ENCODE results near the gene OPCML. TPM values are rescaled to one million over a fixed set of nuclear protein-coding genes. Genes with fewer than 3 reads are reported as not detected.

OPCML gene
- total RNA-seq, 1 experiment from 2014 or later, result 0.94 TPM

DNA sequence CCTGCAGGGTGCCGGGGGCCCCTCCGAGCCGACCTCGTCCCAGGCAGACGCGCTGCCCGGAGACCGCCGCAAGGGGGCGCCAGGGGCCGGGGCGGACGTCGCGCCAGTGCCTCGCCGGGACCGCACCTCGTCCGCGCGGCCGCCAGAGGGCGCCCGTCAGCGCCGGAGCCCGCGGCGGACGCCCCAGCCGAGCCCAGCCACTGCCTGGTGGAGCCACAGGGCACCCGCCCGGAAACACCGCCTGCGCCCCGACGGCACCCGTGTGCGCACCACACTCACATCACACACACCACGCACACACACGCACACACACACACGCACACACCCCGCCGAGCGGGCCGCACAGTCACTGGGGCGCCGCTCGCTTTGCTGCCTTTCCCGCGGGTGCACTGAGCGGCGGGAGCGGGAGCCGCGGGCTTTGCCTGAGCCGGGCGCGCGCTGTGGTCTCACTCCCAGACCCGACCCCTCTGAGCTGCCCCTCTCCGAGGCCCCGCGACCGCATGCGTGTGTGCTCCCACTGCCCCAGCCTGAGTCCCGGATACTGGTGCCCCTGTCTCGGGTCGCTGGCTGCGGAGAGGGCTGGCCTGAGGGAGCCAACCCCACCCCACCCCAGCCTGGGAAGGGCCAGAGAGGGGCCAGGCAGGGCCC, 449.3 kb downstream of the OPCML start:
- Histone ChIP-seq H2AFZ (ENCODE audit: low read length) (no peak overlapping the region), H3K9ac (ENCODE audit: extremely low read depth, insufficient read length, low read length) (no peak overlapping the region), H4K91ac (ENCODE audit: insufficient read length, low read depth, low read length) (no peak overlapping the region), H3K79me2 (ENCODE audit: insufficient read depth, low read length) (no peaks in the 10 kb centered on the region), H3K79me1 (ENCODE audit: insufficient read depth, low read depth, low read length, poor library complexity, severe bottlenecking) (no peaks in the 10 kb centered on the region), H2AK5ac (ENCODE audit: insufficient read length, low read length) (no peak overlapping the region), H4K20me1 (ENCODE audit: control insufficient read depth, insufficient read depth, insufficient read length) (no peaks in the 10 kb centered on the region), H3K56ac (ENCODE audit: insufficient read length, low read depth, low read length) (no peak overlapping the region), H3K4me1 (ENCODE audit: insufficient read depth, low read length) (peaks cover 4% of the 10 kb centered on the region; the same call in 1 of the 2 replicates), H3K27me3 (ENCODE audit: insufficient read depth, low read length) (no peaks in the 10 kb centered on the region; the same call in 1 of the 2 replicates), H3T11ph (ENCODE audit: low read length) (no peak overlapping the region), H2BK120ac (ENCODE audit: low read depth, low read length, poor library complexity, severe bottlenecking) (no peak overlapping the region), H3K27ac (ENCODE audit: insufficient read length, low read depth, low read length) (no peak overlapping the region), H3K23me2 (ENCODE audit: insufficient read length, low read depth, low read length, poor library complexity, severe bottlenecking) (no peaks in the 10 kb centered on the region), H4K5ac (ENCODE audit: insufficient read length, low read depth, low read length) (no peak overlapping the region), H2BK20ac (ENCODE audit: low read depth, low read length, poor library complexity, severe bottlenecking) (no peak overlapping the region), H2BK12ac (ENCODE audit: insufficient read length, low read depth, low read length) (no peak overlapping the region), H3K18ac (ENCODE audit: insufficient read length, low read depth, low read length) (peak overlapping the region; percentile 67), H3K23ac (ENCODE audit: insufficient read length, low read depth, low read length) (no peak overlapping the region), H2BK5ac (ENCODE audit: insufficient read length, low read length) (no peak overlapping the region), H4K8ac (replicated peaks; ENCODE audit: insufficient read length, low read depth, low read length) (no peak overlapping the region), H3K4me2 (ENCODE audit: insufficient read depth, insufficient read length, low read length) (no peak overlapping the region), H3K14ac (ENCODE audit: insufficient read depth, low read length) (peak overlapping the region; percentile 33; the same call in 1 of the 2 replicates), H2BK15ac (ENCODE audit: low read depth, low read length) (no peak overlapping the region), H3K4ac (ENCODE audit: low read depth, low read length) (no peak overlapping the region), H3K9me3 (ENCODE audit: control insufficient read depth, low read depth, low read length) (no peaks in the 10 kb centered on the region)
- peak overlapping the region; percentile 73 to 82 for H3K4me3 Mint-ChIP-seq
- H3K36me3 Mint-ChIP-seq (ENCODE audit: insufficient read depth in 1 of 3, low read depth in 3 of 3), result no peaks in the 10 kb centered on the region
- TF ChIP-seq, protein P1, sequence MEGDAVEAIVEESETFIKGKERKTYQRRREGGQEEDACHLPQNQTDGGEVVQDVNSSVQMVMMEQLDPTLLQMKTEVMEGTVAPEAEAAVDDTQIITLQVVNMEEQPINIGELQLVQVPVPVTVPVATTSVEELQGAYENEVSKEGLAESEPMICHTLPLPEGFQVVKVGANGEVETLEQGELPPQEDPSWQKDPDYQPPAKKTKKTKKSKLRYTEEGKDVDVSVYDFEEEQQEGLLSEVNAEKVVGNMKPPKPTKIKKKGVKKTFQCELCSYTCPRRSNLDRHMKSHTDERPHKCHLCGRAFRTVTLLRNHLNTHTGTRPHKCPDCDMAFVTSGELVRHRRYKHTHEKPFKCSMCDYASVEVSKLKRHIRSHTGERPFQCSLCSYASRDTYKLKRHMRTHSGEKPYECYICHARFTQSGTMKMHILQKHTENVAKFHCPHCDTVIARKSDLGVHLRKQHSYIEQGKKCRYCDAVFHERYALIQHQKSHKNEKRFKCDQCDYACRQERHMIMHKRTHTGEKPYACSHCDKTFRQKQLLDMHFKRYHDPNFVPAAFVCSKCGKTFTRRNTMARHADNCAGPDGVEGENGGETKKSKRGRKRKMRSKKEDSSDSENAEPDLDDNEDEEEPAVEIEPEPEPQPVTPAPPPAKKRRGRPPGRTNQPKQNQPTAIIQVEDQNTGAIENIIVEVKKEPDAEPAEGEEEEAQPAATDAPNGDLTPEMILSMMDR (conservative IDR thresholded peaks at IDR 0.05), result no peak; the same call in none of the 3 replicates
- peak; percentile 89 for DNase-seq
- peaks cover 50% of the 10 kb centered on the region for H3K27me3 Mint-ChIP-seq (ENCODE audit: low read depth)
- H3K4me1 Mint-ChIP-seq, result peaks cover 20 to 30% of the 10 kb centered on the region in 2 experiments
- no peak overlapping the region for H3K27ac Mint-ChIP-seq
- no CpG with 5 or more reads among the region's 71 CpGs for WGBS (ENCODE audit: extremely low coverage, insufficient read length, low lambda C conversion rate)
- H3K9me3 Mint-ChIP-seq, result no peaks in the 10 kb centered on the region; a peak in 1 of 5 replicates

Data from H9 (cell line).